Measurements from ENCODE around the gene PPP1R26. TPM values are rescaled to one million over a fixed set of nuclear protein-coding genes. Genes with fewer than 3 reads are reported as not detected.

PPP1R26 gene
- total RNA-seq, 2 experiments from 2014 or later = 0.29 to 0.32 TPM

DNA sequence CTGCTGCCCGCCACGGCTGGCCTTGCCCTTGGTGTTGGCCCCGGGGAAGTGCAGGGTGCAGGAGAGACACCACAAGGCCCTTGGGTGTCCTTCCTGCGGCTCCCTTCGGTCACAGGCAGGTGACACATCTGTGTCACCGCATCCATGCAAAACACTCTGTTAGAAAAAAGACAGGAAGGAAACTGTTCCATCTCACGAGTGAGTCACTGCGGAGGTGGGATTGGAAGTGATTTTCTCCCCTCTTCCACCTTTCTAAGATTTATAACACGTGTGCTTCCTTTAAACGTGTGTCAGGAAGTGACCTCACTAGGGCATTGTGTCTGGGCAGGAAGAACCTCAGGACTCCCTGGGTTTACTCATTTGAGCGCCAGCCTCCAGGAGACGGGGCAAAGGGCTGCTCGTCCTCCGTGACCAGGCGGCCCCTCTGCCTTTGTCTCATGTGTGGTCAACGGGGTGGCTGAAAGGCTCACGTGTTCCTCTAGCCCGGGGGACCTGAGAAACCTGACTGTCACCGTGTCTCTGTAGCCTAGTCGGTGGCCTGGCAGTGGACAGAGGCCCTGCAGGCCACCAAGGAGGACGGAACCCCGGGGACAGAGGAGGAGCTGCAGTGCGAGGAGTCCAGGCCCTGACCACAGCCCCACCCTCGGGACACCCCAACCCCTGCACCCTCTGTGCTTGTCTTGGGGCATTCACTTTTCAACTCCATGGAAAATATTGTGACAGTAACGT lies 36.7 kb downstream of the PPP1R26 start:
- H3K9me3 Mint-ChIP-seq = no peaks in the 10 kb centered on the region
- intact Hi-C loops (cut with micrococcal nuclease) = no loop called here
- H3K27me3 Mint-ChIP-seq (ENCODE audit: low read depth) = peaks cover 20% of the 10 kb centered on the region
- no peaks in the 10 kb centered on the region for H3K36me3 Mint-ChIP-seq (ENCODE audit: low read depth)
- peak; percentile 33 for DNase-seq
- CTCF ChIA-PET = no interaction called here
- H3K4me1 Mint-ChIP-seq (ENCODE audit: low read depth) = peaks cover 3% of the 10 kb centered on the region
- H3K4me3 Mint-ChIP-seq = no peak overlapping the region
- H3K27ac Mint-ChIP-seq = no peak overlapping the region

DNA sequence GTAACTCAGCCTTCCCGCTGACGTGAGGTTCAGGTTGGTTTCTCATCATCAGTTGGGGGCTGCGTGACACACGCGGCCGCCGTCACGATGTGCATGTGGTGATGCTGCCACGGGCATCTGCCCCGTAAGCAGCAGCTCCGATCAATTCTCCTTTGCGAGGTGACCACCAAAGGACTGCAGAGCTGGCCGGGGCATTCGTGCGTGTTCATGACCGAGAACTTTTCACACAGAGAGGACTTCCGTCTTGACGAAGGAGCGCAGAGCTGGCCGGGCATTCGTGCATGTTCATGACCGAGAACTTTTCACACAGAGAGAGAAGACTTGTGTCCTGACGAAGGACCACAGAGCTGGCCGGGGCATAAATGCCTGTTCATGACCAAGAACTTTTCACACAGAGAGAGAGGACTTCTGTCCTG lies 37.8 kb downstream of the PPP1R26 start:
- H3K27me3 Mint-ChIP-seq (ENCODE audit: low read depth) = peaks cover 20% of the 10 kb centered on the region
- no peaks in the 10 kb centered on the region for H3K36me3 Mint-ChIP-seq (ENCODE audit: low read depth)
- no peak overlapping the region for H3K4me3 Mint-ChIP-seq
- CTCF ChIA-PET = interaction anchor here (1.2 kb wide), 1 partner anchor 12 kb away, joined by 4 read pairs; no protein-coding TSS in a partner anchor
- H3K4me1 Mint-ChIP-seq (ENCODE audit: low read depth) = peaks cover 3% of the 10 kb centered on the region
- H3K27ac Mint-ChIP-seq = no peak overlapping the region
- no peak for DNase-seq
- intact Hi-C loops (cut with micrococcal nuclease) = no loop called here
- no peaks in the 10 kb centered on the region for H3K9me3 Mint-ChIP-seq

- no peak overlapping the region for H3K27ac Mint-ChIP-seq
- H3K27me3 Mint-ChIP-seq (ENCODE audit: low read depth) = peaks cover 17% of the 10 kb centered on the region
- H3K9me3 Mint-ChIP-seq = no peaks in the 10 kb centered on the region
- H3K4me1 Mint-ChIP-seq (ENCODE audit: low read depth) = peaks cover 3% of the 10 kb centered on the region
- H3K36me3 Mint-ChIP-seq (ENCODE audit: low read depth) = no peaks in the 10 kb centered on the region
- intact Hi-C loops (cut with micrococcal nuclease) = no loop called here
- CTCF ChIA-PET = no interaction called here
- DNase-seq = no peak
- no peak overlapping the region for H3K4me3 Mint-ChIP-seq
Observed at GRCh38 chr9:135519179-135519971, 39.8 kb downstream of the PPP1R26 start.

DNA sequence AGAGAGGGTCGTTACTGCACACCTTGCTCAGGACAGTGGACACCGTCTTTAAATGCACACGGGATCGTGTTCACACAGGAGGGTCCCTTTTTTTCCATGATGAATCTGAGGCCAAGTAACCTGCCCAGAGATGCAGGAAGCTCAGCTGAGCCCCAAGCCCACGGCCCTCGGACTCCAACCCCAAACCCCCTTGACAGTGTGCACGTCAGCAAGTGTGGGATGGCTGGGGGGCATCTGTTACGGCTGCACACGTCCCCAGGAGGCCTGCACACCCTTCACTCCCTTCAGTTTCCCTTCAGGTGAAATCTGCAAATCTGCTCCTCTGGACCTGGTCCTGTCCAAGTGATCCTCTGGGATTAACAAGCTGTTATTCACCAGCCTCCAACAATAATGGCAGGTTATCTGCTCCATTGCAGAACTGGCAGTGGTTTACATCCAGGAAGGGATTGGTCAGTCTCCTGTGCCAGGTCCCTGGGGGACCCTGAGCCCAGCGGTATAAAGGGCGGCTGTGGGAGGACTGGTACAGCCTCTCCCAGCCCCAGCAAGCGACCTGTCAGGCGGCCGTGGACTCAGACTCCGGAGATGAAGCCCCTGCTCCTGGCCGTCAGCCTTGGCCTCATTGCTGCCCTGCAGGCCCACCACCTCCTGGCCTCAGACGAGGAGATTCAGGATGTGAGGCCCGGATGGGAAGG lies 41.5 kb downstream of the PPP1R26 start, which contains the start of gene LCN1:
LCN1 (plus strand) TSS at position 525 of the 692 bp plus-strand sequence; CDS start at position 583, 58 bp downstream.
- CTCF ChIA-PET = no interaction called here

GRCh38 chr9:135521608-135522095 lies 42.1 kb downstream of the PPP1R26 start:
- H3K4me1 Mint-ChIP-seq (ENCODE audit: low read depth) = no peaks in the 10 kb centered on the region

More for the DNA sequence above, 41.5 kb downstream of the PPP1R26 start, which contains the start of gene LCN1:
- no peak within 1 kb of the TSS for H3K4me3 Mint-ChIP-seq
- H3K9me3 Mint-ChIP-seq = no peaks in the 10 kb centered on the region
- intact Hi-C loops (cut with micrococcal nuclease) = no loop called here
- no peaks in the 10 kb centered on the region for H3K36me3 Mint-ChIP-seq (ENCODE audit: low read depth)
- no peak within 1 kb of the TSS for H3K27ac Mint-ChIP-seq
- peaks cover 15% of the 10 kb centered on the region for H3K27me3 Mint-ChIP-seq (ENCODE audit: low read depth)
- peaks cover 2% of the 10 kb centered on the region for H3K4me1 Mint-ChIP-seq (ENCODE audit: low read depth)
- DNase-seq = no peak

GRCh38 chr9:135522137-135522877 lies 42.7 kb downstream of the PPP1R26 start:
- intact Hi-C loops (cut with micrococcal nuclease) = no loop called here
- Mint-ChIP-seq H3K27ac (no peak overlapping the region), H3K4me3 (no peak overlapping the region), H3K9me3 (no peaks in the 10 kb centered on the region), H3K4me1 (ENCODE audit: low read depth) (no peaks in the 10 kb centered on the region), H3K36me3 (ENCODE audit: low read depth) (no peaks in the 10 kb centered on the region), H3K27me3 (ENCODE audit: low read depth) (peaks cover 13% of the 10 kb centered on the region)
- CTCF ChIA-PET = no interaction called here
- no peak for DNase-seq

More at GRCh38 chr9:135521608-135522095, 42.1 kb downstream of the PPP1R26 start:
- peaks cover 13% of the 10 kb centered on the region for H3K27me3 Mint-ChIP-seq (ENCODE audit: low read depth)
- H3K27ac Mint-ChIP-seq = no peak overlapping the region
- intact Hi-C loops (cut with micrococcal nuclease) = no loop called here
- H3K36me3 Mint-ChIP-seq (ENCODE audit: low read depth) = no peaks in the 10 kb centered on the region
- CTCF ChIA-PET = no interaction called here
- no peak overlapping the region for H3K4me3 Mint-ChIP-seq
- H3K9me3 Mint-ChIP-seq = no peaks in the 10 kb centered on the region
- no peak for DNase-seq

GRCh38 chr9:135522931-135523330 lies 43.3 kb downstream of the PPP1R26 start:
- Mint-ChIP-seq H3K9me3 (no peaks in the 10 kb centered on the region), H3K4me1 (ENCODE audit: low read depth) (no peaks in the 10 kb centered on the region), H3K27me3 (ENCODE audit: low read depth) (peaks cover 9% of the 10 kb centered on the region), H3K36me3 (ENCODE audit: low read depth) (no peaks in the 10 kb centered on the region), H3K4me3 (no peak overlapping the region), H3K27ac (no peak overlapping the region)
- CTCF ChIA-PET = no interaction called here
- intact Hi-C loops (cut with micrococcal nuclease) = no loop called here
- DNase-seq = no peak

DNA sequence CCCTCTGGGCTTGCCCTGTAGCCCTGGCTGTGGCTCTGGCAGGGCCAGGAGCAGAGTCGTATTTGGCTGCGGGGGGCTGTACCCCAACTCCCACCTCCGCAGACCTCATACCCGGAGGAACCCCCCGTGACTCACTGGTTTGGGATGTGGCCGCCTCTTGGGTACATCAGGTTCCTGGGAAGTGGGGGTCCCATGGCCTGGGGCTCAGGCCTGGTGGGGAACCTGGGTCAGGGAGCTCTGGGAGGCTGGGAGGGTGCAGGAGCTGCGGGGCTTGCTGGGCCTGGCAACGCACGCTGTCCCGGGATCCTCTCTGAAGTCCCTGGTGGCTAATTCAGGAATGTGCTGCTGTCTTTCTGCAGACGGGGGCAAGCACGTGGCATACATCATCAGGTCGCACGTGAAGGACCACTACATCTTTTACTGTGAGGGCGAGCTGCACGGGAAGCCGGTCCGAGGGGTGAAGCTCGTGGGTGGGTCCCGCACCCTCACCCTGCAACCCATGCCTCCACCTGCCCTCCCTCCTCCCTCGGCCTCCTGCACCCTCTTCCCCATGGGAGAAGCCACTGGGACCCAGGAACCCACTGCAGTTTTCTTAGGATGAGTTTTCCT lies 44.0 kb downstream of the PPP1R26 start:
- Mint-ChIP-seq H3K9me3 (no peaks in the 10 kb centered on the region), H3K4me3 (no peak overlapping the region), H3K27me3 (ENCODE audit: low read depth) (peaks cover 9% of the 10 kb centered on the region), H3K27ac (no peak overlapping the region), H3K4me1 (ENCODE audit: low read depth) (no peaks in the 10 kb centered on the region), H3K36me3 (ENCODE audit: low read depth) (no peaks in the 10 kb centered on the region)
- intact Hi-C loops (cut with micrococcal nuclease) = no loop called here
- DNase-seq = no peak
- CTCF ChIA-PET = no interaction called here

DNA sequence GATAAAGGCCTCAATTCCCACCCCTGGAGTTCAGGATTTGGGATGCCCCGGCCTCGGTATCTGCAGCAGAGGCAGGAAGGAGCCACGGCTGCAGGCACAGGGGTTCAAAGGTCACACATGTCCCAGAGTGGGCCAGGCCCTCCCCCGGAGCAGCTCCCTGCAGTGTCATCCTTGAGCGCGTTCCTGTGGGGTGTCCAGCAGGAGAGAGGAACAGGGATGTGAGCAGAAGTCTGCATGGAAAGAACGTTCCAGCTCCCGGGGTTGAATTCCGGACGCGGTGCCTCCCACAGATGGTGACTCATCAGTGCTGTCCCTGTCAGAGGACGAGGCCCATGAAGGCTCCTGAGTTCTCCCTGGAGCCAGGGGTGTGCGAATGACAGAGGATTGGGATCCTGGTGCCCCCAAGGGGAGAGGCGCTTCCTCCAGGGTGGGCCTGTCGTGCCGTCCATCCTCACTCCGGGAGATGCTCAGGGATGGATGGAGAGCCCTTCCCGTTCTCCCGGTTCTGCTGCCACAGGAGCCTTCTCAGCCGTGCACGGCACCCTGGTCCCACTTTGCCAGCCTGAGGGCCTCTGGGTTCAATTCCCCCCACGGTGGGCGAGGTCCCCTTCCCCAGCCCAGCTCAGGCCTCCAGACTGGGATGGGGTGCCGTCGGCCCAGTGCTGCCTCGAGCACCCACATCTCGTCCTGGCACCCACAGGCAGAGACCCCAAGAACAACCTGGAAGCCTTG lies 44.7 kb downstream of the PPP1R26 start:
- Mint-ChIP-seq H3K36me3 (ENCODE audit: low read depth) (no peaks in the 10 kb centered on the region), H3K4me3 (no peak overlapping the region), H3K27ac (no peak overlapping the region), H3K27me3 (ENCODE audit: low read depth) (peaks cover 7% of the 10 kb centered on the region), H3K9me3 (no peaks in the 10 kb centered on the region), H3K4me1 (ENCODE audit: low read depth) (no peaks in the 10 kb centered on the region)
- CTCF ChIA-PET = no interaction called here
- intact Hi-C loops (cut with micrococcal nuclease) = no loop called here
- DNase-seq = no peak

DNA sequence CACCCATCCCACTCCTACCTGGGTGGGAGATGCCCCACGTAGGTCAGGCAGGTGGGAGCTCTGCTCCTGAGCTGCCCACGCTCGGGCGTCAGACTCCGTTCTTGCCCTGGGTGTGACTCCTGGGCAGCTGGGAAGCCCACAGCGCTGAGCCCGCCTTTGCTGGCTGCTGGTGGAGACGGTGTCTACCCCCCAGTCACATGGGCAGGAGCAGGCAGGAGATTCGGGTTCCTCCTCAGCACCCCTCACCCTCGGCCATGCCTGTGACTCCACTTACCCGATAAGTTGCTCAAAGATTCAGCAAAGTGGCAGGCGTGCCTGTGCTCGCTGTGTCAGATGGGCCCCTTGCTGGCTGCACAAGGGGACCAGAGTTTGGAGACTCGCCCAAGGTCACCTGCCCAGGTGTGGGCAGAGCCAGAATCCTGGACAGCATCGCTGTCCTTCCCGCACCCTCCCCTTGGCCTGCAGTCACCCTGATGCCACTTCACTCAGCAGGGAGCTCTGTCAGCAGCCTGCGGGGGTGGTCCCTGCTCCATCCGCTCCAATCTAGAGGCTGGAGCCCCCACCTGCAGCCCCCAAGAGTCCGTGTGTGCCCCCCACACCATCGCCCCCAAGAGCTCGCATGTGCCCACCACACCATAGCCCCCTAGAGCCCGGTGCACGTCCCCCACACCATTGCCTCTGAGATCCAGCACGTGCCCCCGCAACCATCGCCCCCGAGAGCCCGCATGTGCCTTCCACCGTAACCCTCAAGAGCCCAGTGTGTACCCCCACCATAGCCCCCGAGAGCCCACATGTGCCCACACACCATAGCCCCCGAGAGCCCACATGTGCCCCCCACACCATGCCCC lies 45.9 kb downstream of the PPP1R26 start:
- Mint-ChIP-seq H3K27me3 (ENCODE audit: low read depth) (peaks cover 2% of the 10 kb centered on the region), H3K9me3 (no peaks in the 10 kb centered on the region), H3K4me3 (no peak overlapping the region), H3K4me1 (ENCODE audit: low read depth) (no peaks in the 10 kb centered on the region), H3K27ac (no peak overlapping the region), H3K36me3 (ENCODE audit: low read depth) (no peaks in the 10 kb centered on the region)
- no peak for DNase-seq
- intact Hi-C loops (cut with micrococcal nuclease) = no loop called here
- CTCF ChIA-PET = no interaction called here
